ENCODE data around the gene FAM53B. TPM values are rescaled to one million over a fixed set of nuclear protein-coding genes. Genes with fewer than 3 reads are reported as not detected.

The FAM53B gene
- total RNA-seq, 1 donor from 2014 or later = 28.3 TPM

GRCh38 chr10:124587811-124588211 lies 156.4 kb downstream of the FAM53B start:
- no peak for DNase-seq (ENCODE audit: low read depth)

GRCh38 chr10:124586142-124586541 lies 158.0 kb downstream of the FAM53B start:
- no peak for DNase-seq (ENCODE audit: low read depth)

GRCh38 chr10:124579011-124579399 lies 165.2 kb downstream of the FAM53B start:
- no peak for DNase-seq (ENCODE audit: low read depth)

- no peak for DNase-seq (ENCODE audit: low read depth)
Measured at GRCh38 chr10:124578231-124579010, 165.8 kb downstream of the FAM53B start.

DNA sequence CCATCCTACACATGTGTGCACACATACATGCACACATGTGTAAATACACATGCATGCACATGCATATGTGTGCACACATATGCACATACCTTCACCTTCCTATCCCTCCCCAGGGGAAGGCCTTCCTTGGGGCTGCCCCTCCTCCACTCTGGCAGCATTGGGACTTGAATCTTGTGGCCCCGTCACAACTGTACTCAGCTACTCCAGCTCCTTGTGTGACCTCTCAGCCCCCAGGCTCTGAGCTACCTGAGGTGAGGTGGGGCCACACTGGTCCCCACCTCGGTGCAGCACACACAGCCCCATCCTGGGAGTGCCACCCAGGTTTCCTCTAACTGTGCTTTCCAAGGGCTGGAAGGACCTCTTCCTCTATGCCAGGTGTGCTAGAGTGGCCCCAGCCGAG lies 166.5 kb downstream of the FAM53B start:
- DNase-seq (ENCODE audit: low read depth) = no peak

DNA sequence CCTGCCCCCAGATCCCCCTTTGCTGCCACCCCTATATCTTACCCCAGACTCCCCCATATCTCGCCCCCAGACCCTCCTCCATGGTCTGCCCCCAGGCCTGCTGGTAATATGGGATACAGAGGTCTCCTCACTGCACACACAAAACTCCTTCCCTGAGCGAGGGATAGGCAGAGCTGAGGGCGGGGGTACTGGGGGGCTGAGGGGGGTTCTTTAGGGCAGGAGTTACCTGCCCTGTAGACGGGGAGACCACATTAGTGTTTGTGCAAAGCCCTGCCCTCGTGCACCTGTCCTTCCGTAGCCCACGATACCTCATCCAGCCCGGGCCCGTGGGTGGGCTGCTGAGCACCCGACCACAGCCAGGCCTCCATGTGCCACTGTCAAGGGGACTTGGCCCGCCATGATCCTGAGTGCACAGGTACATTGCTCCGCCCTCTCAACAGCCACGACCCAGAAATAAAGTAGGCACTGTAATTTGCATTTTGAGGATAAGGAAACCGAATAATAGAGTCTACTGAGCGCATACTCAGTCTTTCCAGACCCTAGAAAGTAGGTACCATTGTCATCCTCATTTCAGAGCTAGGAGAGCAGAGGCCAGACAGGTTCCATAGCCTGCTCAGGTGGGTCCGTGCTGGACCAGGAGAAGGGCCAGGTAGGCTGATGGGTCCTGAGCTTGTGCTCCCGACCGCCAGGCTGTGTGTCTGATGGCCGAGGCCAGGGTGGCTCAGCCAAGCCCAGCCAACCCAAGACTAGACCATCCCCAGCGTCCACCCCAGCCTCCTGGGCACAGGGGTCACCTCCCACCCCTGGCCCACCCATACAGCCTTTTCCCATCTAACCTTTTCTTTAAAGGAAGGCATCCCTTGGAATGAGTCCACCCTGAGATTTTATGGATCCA lies 167.4 kb downstream of the FAM53B start:
- no peak for DNase-seq (ENCODE audit: low read depth)

GRCh38 chr10:124575107-124576035 lies 168.8 kb downstream of the FAM53B start:
- DNase-seq (ENCODE audit: low read depth) = no peak

DNA sequence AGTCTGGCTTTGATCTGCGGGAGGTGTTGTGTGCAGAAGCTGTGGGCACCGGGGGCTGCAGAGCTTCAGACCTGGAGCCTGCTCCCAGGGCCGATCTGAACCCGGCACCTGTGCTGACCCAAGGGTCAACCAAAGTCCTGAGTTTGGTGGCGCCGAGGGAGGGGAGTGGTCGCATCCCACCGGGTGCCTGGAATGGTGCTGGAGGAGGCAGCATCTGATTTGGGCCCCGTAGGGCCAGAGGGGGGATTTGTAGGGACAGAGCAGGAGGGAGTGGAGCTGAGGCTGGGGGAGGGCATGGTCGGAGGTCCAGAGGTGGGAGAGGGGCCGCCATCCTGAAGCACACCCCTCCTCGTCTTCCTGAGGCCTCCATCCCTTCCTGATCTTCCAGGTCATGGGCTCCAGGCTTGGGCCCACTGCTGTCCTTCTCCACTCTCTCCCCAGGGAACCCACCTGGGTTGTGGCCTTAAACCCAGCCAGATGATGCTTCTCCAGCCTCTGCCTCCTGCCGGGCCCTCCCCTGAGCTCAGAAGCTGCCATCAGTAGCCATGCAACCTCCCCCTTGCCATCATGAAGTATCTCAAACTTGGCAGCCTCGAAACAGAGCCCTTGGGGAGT lies 169.6 kb downstream of the FAM53B start:
- no peak for DNase-seq (ENCODE audit: low read depth)

DNA sequence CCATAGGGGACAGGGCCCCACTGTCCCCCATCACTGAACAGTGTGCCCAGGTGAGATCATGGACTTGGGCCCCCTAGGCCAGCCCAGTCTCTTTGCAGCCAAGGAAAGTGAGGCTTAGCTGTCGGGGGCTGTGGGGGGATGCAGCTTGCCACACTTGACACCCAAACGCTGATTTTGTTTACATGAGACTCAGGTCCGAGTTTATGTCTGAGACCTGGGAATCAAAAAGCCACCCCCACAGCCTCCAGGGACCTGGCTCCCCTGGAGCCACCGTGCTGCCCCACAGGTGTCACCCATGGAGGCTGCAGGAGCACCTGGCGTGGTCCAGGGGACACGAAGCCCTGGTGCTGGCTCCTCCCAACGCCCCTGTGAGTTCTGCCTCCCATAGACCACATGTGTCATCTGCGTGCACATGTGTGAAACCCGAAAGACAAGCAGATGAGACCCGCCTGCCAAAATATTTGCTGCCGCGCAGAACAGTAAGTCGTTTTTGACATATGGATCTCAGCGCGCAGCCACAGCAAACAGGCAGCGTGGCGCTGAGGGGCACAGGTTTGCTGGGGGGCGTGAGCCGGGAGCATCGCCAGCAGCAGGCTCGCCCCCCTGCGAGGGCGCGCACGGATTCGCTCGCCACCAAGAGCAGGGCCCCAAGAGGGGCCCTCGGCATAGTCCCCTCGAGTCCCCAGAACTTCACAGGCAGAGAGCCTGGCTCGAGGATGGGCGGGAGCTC lies 170.3 kb downstream of the FAM53B start:
- DNase-seq (ENCODE audit: low read depth) = no peak

DNA sequence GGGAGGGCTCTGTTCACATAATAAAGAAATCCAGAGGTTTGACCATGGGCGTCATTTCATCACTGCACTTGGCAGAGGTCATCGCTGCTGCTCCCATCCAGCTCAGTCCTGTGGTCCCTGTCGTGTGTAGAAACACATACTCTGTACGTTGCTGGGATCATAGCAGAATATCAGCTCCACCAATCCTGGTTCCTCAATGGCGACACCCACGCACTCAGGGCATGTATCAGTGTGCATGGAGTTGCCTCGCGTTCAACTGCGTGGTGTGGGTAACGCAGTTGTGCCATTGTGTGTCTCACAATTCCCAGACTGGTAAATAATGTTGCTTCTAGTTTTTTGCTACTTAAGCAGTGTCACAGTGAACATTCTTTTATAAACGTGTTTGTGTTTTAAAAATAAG lies 171.4 kb downstream of the FAM53B start:
- DNase-seq (ENCODE audit: low read depth) = no peak

DNA sequence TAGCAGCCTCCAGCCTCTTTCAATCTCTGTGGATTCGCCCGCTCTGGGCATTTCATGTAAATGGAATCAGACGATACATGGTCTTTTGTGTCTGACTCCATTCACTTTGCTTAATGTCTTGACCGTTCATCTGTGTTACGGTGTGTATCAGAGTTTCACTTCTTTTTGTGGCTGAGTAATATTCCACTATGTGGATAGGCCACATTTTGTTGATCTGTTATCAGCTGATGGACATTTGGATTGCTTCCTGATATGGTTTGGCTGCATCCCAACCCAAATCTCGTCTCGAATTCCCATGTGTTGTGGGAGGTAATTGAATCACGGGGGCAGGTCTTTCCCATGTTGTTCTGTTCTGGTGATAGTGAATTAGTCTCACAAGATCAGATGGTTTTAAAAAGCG lies 173.5 kb downstream of the FAM53B start:
- no peak for DNase-seq (ENCODE audit: low read depth)

DNA sequence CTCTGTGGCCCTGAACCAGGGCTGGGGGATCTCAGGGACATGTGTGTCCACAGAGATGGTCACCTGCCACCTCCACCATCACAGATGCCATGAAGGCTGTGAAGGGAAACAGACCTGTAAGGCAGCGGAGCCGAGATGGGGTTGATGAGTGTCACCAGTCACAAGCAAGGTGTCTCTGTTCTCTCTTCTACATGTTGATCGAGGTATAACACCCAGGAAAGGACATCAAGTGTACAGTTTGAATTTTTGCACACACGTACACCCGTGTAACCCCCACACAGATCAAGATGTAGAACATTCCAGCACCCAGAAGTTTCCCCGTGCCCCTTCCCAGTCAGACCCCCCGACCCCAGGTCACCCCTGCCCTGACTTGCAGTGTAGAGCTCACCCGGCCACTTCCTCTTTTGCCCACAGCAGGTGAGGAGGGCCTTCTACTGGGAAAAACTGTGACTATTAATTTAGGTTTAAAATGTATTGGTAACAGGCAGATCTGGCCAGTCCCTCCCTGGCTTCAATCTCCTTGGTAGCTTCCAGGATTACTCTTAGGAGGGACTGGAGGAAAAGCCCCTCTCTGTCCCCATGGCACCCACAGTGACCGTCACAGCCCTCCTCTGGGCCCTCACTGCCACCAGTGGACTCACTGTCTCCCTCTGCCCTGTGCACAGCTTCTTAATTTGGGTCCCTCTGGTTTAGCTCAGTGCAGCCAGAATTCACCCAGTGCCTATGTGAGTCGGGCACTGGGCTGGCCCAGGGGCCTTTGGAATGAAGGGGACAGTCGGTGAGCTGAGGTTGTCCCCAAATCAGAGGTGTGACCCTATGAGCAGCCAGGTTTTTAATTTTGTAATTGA lies 174.3 kb downstream of the FAM53B start:
- DNase-seq (ENCODE audit: low read depth) = no peak

Other genes with a start within 250 kb of the FAM53B start
- 13.0 and 18.3 TPM in 2 replicates for gene EEF1AKMT2, start 47.5 kb upstream of the FAM53B start, total RNA-seq
- gene ABRAXAS2, start 57.4 kb upstream of the FAM53B start, total RNA-seq = 14.2 and 17.8 TPM in 2 replicates
- gene ZRANB1, start 197.7 kb upstream of the FAM53B start, total RNA-seq = 28.3 and 31.7 TPM in 2 replicates

All from myocyte (in vitro differentiated cells).